Liver (tissue), 9 donors: Measurements from ENCODE around the gene BSX. TPM values are rescaled to one million over a fixed set of nuclear protein-coding genes. Genes with fewer than 3 reads are reported as not detected.

Experiments
- DNase-seq: peaks from one replicate; pipeline ENCODE4 v3.0.0-alpha.2; 2017; ENCODE audit warnings: low spot score
- H3K27ac ChIP-seq, 2 donors: one replicate each; pipeline ENCODE4 v1.7.0; 2013; ENCODE audit warnings: inconsistent platforms in 2 of 2, low read length in 2 of 2, control low read depth in 1 of 2, low read depth in 1 of 2, mild to moderate bottlenecking in 1 of 2
- H3K27me3 ChIP-seq, 4 donors: one replicate each; pipeline versions ENCODE4 v1.6.1 to v1.7.0; 2013; ENCODE audit warnings: low read length in 3 of 4, inconsistent platforms in 1 of 4, mild to moderate bottlenecking in 1 of 4, moderate library complexity in 1 of 4; ENCODE audit not compliant: control insufficient read depth in 4 of 4, insufficient read depth in 4 of 4
- H3K36me3 ChIP-seq, 4 donors: one replicate each; pipeline versions ENCODE4 v1.6.1 to v1.7.0; 2013; ENCODE audit warnings: low read length in 3 of 4, mild to moderate bottlenecking in 3 of 4, low read depth in 1 of 4, moderate library complexity in 1 of 4; ENCODE audit not compliant: control insufficient read depth in 4 of 4, insufficient read depth in 3 of 4
- H3K4me1 ChIP-seq, 4 donors: one replicate each; pipeline versions ENCODE4 v1.6.1 to v1.7.0; 2013; ENCODE audit warnings: low read length in 3 of 4, mild to moderate bottlenecking in 3 of 4, moderate library complexity in 1 of 4; ENCODE audit not compliant: control insufficient read depth in 4 of 4, insufficient read depth in 4 of 4
- H3K4me3 ChIP-seq, 3 donors: one replicate each; pipeline versions ENCODE4 v1.6.1 to v1.7.0; 2013; ENCODE audit warnings: low read length in 3 of 3, control low read depth in 1 of 3, low read depth in 1 of 3, mild to moderate bottlenecking in 1 of 3
- H3K9ac ChIP-seq, 2 donors: one replicate each; pipeline ENCODE4 v1.7.0; 2013; ENCODE audit warnings: low read length in 2 of 2, mild to moderate bottlenecking in 2 of 2, moderate library complexity in 2 of 2, control low read depth in 1 of 2, low read depth in 1 of 2
- H3K9me3 ChIP-seq, 4 donors: one replicate each; pipeline versions ENCODE4 v1.6.1 to v1.7.0; 2013; ENCODE audit warnings: low read length in 3 of 4; ENCODE audit not compliant: control insufficient read depth in 4 of 4
- ATF3 ChIP-seq: IDR thresholded peaks from 2 replicates; pipeline ENCODE4 v1.6.1; 2016; ENCODE audit warnings: antibody characterized with exemption
- CTCF ChIP-seq: fragments of 150-350 bp; IDR thresholded peaks from 2 replicates; pipeline ENCODE4 v1.5.1; 2017; ENCODE audit warnings: improper control_type of control experiment, low read depth, low read length; ENCODE audit not compliant: missing input control
- EGR1 ChIP-seq, 2 donors: IDR thresholded peaks; 2 replicates each; pipeline ENCODE4 v1.6.1; 2016 to 2018; ENCODE audit warnings: antibody characterized with exemption in 2 of 2, low read depth in 2 of 2
- FOXA1 ChIP-seq: IDR thresholded peaks from 2 replicates; pipeline ENCODE4 v1.6.1; 2016; ENCODE audit warnings: antibody characterized with exemption
- FOXA2 ChIP-seq: IDR thresholded peaks from 2 replicates; pipeline ENCODE4 v1.6.1; 2016; ENCODE audit warnings: antibody characterized with exemption
- GABPA ChIP-seq, 2 donors: IDR thresholded peaks in 1 of 2; conservative IDR thresholded peaks in 1 of 2; 2 replicates each; pipeline ENCODE4 v1.6.1; 2016; ENCODE audit warnings: antibody characterized with exemption in 2 of 2, mild to moderate bottlenecking in 1 of 2, moderate library complexity in 1 of 2
- HNF4A ChIP-seq, 2 donors: conservative IDR thresholded peaks; 2 replicates each; pipeline ENCODE4 v1.6.1; 2016; ENCODE audit warnings: antibody characterized with exemption in 2 of 2, mild to moderate bottlenecking in 2 of 2
- HNF4G ChIP-seq: IDR thresholded peaks from 2 replicates; pipeline ENCODE4 v1.6.1; 2016; ENCODE audit warnings: antibody characterized with exemption
- JUND ChIP-seq, 2 donors: IDR thresholded peaks; 2 replicates each; pipeline ENCODE4 v1.6.1; 2016; ENCODE audit warnings: antibody characterized with exemption in 2 of 2
- MAX ChIP-seq: IDR thresholded peaks from 2 replicates; pipeline ENCODE4 v1.6.1; 2016; ENCODE audit warnings: antibody characterized with exemption
- NR2F2 ChIP-seq: IDR thresholded peaks from 2 replicates; pipeline ENCODE4 v1.6.1; 2016; ENCODE audit warnings: antibody characterized with exemption
- RAD21 ChIP-seq, 2 donors: IDR thresholded peaks; 2 replicates each; pipeline ENCODE4 v1.6.1; 2016; ENCODE audit warnings: antibody characterized with exemption in 2 of 2, mild to moderate bottlenecking in 2 of 2
- REST ChIP-seq: IDR thresholded peaks from 2 replicates; pipeline ENCODE4 v1.6.1; 2016; ENCODE audit warnings: antibody characterized with exemption, mild to moderate bottlenecking
- TAF1 ChIP-seq: conservative IDR thresholded peaks from 2 replicates; pipeline ENCODE4 v1.6.1; 2016; ENCODE audit warnings: antibody characterized with exemption, mild to moderate bottlenecking
- YY1 ChIP-seq: IDR thresholded peaks from 2 replicates; pipeline ENCODE4 v1.6.1; 2016; ENCODE audit warnings: antibody characterized with exemption, mild to moderate bottlenecking
- ZBTB33 ChIP-seq: IDR thresholded peaks from 2 replicates; pipeline ENCODE4 v1.6.1; 2016; ENCODE audit warnings: antibody characterized with exemption
- WGBS: extraction: QIAGEN DNeasy Blood & Tissue Kit; methylation state at CpG from one replicate; pipeline ENCODE4 v1.1.7; 2013; 5-methylcytosine and 5-hydroxymethylcytosine counted together
- polyA plus RNA-seq, 2 donors: library from polyadenylated mRNA; stranded (reverse) in 1 of 2; unstranded in 1 of 2; fragments of 200-250 nt in 1 of 2; fragments of >200 nt in 1 of 2; fragmentation: Nextera tagmentation in 1 of 2; extraction: Ambion mirVana in 1 of 2; gene quantifications; one replicate each; pipeline versions ENCODE4 v1.2.1 to v1.2.3, GENCODE V29; 2013 to 2015
- total RNA-seq, 2 donors: library from RNA; depleted of rRNA; stranded (reverse); fragments of >200 nt; gene quantifications; one replicate each; pipeline ENCODE4 v1.2.3, GENCODE V29; 2014
- donor health status: healthy.
- donor health status: healthy.
- donor health status: healthy.
- donor health status: healthy.
- donor health status: healthy.

The BSX gene
- total and polyA plus RNA-seq, 4 donors = not detected

- TF ChIP-seq FOXA2 (no peak), HNF4A (conservative IDR thresholded peaks at IDR 0.05) (no peak), TAF1 (no peak), REST (no peak), FOXA1 (no peak), ZBTB33 (no peak), YY1 (no peak), EGR1 (IDR thresholded peaks at IDR 0.05; ENCODE audit: low read depth in 2 of 2) (no peak), NR2F2 (no peak), RAD21 (IDR thresholded peaks at IDR 0.05) (no peak), JUND (IDR thresholded peaks at IDR 0.05) (no peak), MAX (no peak), HNF4G (no peak)
- Histone ChIP-seq H3K4me3 (no peak overlapping the region), H3K27me3 (peaks cover 0 to 7% (median 1%) of the 10 kb centered on the region in 4 donors), H3K36me3 (no peaks in the 10 kb centered on the region), H3K4me1 (no peaks in the 10 kb centered on the region), H3K9ac (no peak overlapping the region), H3K27ac (no peak overlapping the region), H3K9me3 (no peaks in the 10 kb centered on the region)
- WGBS = 80% methylated on average over 5 of the region's 5 CpGs
- DNase-seq = no peak
Observed at GRCh38 chr11:123000721-123001120, 19.1 kb upstream of the BSX start.

- Histone ChIP-seq H3K27ac (no peak overlapping the region), H3K9ac (no peak overlapping the region), H3K27me3 (peaks cover 0 to 7% (median 1%) of the 10 kb centered on the region in 4 donors), H3K4me1 (no peaks in the 10 kb centered on the region), H3K9me3 (no peaks in the 10 kb centered on the region), H3K4me3 (no peak overlapping the region), H3K36me3 (no peaks in the 10 kb centered on the region)
- no peak for TF ChIP-seq TAF1
- TF ChIP-seq ATF3 = no peak
- no peak for TF ChIP-seq GABPA (IDR thresholded peaks at IDR 0.05 in 1 of 2, conservative IDR thresholded peaks at IDR 0.05 in 1 of 2)
- TF ChIP-seq HNF4A (conservative IDR thresholded peaks at IDR 0.05) = no peak
- TF ChIP-seq ZBTB33 = no peak
- no peak for TF ChIP-seq NR2F2
- TF ChIP-seq FOXA2 = no peak
- TF ChIP-seq FOXA1 = no peak
- no peak for TF ChIP-seq REST
- TF ChIP-seq HNF4G = no peak
- no peak for TF ChIP-seq CTCF
- no peak for TF ChIP-seq RAD21 (IDR thresholded peaks at IDR 0.05)
- no peak for TF ChIP-seq JUND (IDR thresholded peaks at IDR 0.05)
- WGBS = 37% methylated on average over 14 of the region's 14 CpGs
- DNase-seq = no peak
Observed at GRCh38 chr11:122998727-122999366, 17.2 kb upstream of the BSX start.
